Measurements from ENCODE around the gene CCDC74A.
"Not testable (repeated sequence)": the region's sequence is repeated elsewhere in the genome, so short reads cannot be mapped to it uniquely, and the experiment has no call there.

Gene CCDC74A

DNA sequence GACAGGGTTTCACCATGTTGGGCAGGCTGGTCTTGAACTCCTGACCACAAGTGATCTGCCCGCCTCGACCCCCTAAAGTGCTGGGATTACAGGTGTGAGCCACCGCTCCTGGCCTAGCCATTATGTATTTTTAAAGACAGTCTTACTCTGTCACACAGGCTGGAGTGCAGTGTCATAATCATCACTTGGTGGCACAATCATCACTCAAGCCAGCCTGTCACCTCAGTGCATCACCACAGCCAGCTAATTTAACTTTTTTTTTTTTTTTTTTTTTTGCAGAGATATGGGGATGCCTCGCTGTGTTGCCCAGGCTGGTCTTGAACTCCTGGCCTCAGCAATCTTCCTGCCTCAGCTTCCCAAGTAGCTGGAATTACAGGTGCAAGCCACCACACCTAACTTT, 24.1 kb upstream of the CCDC74A start:
- DNase-seq: not testable (repeated sequence)

- not testable (repeated sequence) for DNase-seq
Observed at GRCh38 chr2:131504082-131504750, 23.5 kb upstream of the CCDC74A start.

DNA sequence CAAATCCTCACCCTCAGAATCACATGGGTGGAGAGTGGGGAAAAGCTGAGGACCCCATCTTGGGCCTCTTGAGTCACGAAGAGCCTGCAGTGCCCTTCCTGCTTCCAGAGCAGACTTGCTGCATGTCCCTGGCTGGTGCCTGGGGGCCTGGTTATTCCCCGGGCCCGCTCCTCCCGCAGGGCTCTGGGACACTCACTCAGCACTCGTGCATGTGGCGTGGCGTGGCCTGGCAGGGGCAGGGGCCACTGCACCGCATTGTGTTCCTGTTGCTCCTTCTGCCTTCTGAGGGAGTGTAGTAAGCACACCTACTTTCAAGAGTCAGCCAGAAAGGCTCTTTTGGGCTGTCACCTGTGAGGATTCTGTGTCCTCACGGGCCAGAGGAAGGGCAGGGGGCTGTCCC, 18.1 kb upstream of the CCDC74A start:
- DNase-seq: no peak

GRCh38 chr2:131511291-131511968, 16.3 kb upstream of the CCDC74A start:
- DNase-seq: not testable (repeated sequence)

GRCh38 chr2:131511969-131512870, 15.5 kb upstream of the CCDC74A start:
- not testable (repeated sequence) for DNase-seq

GRCh38 chr2:131514408-131515166, 13.1 kb upstream of the CCDC74A start:
- DNase-seq: not testable (repeated sequence)

GRCh38 chr2:131515235-131515634, 12.5 kb upstream of the CCDC74A start:
- not testable (repeated sequence) for DNase-seq

- no peak for DNase-seq
Observed at GRCh38 chr2:131516011-131516410, 11.7 kb upstream of the CCDC74A start.

GRCh38 chr2:131516621-131517020, 11.1 kb upstream of the CCDC74A start:
- peak in 1 of 2 experiments; percentile 18 for DNase-seq

DNA sequence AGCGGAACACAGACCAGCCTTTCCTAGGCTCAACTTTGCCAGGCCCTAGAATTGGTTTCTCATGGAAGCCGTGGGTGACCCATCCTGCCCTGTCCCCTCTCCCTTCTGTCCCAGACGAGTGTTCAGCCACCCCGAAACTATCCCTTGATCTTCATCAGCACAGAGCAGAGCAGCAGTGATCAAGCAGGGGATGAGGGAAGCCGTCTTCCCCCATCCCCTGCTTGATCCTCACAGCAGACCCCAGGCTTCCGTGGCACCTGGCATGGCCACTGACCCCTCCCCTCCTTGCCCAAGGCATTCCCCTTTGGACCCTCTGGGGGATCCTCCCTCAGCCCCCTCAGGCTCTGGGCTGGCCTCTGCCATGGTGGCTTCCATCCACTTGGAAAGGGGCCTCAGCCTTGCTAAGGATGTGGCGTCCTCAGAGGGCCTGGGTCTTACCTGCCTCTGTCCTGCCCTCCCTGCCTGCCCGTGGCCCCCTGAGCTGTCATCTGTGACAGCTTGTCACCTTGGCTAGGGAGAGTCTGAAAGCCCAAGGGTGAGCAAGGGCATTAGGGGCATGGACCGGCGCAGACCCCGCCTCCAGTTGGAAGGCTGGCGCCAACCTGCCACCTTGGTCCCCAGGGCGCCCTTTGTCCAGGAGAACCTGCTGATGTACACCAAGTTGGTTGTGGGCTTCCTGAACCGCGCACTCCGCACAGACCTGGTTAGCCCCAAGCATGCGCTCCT, 10.4 kb upstream of the CCDC74A start:
- no peak for DNase-seq

DNA sequence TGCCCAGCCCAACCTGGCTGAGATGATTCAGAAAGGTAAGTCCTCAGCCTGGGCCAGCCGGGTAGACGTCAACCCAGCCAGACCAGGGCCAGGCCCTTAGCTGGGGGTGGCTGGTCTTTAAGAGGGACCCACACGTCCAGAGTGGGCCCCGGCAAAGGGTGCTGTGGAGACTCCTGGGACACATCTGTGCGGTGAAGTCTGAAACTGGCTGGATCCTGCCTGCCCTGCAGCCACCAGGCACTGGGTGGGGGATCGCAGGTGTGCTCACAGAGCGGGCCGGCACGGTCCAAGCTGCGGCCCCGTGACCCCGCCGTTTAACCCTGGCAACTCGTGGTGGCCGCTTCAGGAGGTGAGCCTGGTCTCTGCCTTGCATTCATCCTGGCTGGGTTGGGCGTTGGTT, 9.8 kb upstream of the CCDC74A start:
- not testable (repeated sequence) for DNase-seq

- DNase-seq: not testable (repeated sequence)
Observed at GRCh38 chr2:131518531-131518930, 9.2 kb upstream of the CCDC74A start.

DNA sequence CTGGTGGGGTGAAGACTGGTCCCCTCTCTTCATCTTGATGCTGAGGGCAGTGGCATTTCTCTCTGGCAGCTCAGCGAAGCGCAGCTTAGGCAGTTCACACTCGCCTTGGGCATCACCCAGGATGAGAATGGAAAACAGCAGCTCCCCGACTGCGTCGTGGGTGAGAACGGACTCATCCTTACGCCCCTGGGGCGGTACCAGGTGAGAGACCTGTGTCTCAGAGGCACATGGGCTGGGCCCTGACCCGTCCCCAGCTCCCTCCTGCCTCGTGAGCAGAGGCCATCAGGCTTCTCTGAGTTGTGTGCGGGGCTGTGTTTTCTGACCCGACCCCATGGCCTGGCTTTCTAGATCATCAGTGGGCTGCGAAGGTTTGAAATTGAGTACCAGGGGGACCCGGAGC, 8.2 kb upstream of the CCDC74A start:
- no peak for DNase-seq

GRCh38 chr2:131519871-131520470, 7.7 kb upstream of the CCDC74A start:
- DNase-seq: not testable (repeated sequence)

DNA sequence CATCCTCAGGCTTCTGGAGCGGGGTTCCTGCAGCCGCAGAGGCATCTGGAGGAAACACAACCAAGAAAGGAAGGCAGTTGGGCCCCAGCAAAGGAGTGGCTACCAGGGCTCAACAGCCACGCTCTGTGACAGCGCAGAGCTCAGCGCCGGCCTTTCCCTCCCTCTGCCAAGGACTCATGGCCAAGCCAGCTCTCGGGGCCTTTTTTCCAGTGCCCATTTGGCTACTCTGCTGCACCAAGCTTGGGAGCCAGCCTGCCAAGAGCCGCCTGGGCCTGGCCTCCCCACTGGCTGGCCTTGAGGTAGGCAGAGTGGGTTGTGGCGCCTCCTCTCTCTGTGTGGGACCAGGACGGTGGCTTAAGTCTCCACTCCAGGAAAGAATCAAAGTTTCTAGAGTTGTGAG, 7.2 kb upstream of the CCDC74A start:
- no peak for DNase-seq

DNA sequence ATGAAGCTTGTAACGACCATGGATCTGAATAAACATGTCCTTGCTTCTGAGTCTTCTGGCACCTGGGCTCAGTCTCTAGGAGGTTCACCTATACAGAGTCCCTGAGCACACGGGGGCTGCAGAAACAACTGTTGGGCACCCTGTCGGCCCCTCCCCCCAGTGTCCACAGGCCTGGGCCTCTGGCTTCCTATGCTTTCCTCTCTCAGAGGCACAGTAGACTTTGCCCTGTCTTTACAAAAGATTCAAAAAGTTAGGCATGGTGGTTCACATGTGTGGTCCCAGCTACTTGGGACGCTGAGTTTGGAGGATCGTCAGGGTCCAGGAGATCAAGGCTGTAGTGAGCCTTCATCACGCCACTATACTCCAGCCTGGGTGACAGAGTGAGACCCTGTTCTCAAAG, 6.2 kb upstream of the CCDC74A start:
- DNase-seq: not testable (repeated sequence)

GRCh38 chr2:131521961-131522781, 5.5 kb upstream of the CCDC74A start:
- DNase-seq: no peak

DNA sequence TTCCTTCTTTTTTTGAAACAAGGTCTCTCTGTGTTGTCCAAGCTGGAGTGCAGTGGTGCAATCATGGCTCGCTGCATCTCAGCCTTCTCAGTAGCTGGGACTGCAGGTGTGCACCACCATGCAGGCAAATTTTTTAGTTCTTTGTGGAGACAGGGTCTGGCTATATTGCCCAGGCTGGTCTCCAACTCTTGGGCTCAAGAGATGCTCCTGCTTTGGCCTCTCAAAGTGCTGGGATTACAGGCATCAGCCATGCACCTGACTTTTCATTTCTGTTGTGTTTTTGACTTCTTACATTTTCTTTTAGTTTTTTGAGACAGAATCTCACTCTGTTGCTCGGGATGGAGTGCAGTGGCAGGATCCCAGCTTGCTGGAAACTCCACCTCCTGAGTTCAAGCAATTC, 2.4 kb upstream of the CCDC74A start:
- not testable (repeated sequence) for DNase-seq

- not testable (repeated sequence) for DNase-seq
Observed at GRCh38 chr2:131528981-131529863, 1.5 kb downstream of the CCDC74A start.

Measured in NCI-H524 (cell line).